CD8-positive, alpha-beta memory T cell (primary cell): ENCODE measurements around the gene NARS2. TPM values are rescaled to one million over a fixed set of nuclear protein-coding genes. Genes with fewer than 3 reads are reported as not detected.

Experiments used
- CTCF ChIA-PET: fragments of 350-600 bp; sonication (Branson Sonifier 250); formaldehyde crosslinking; loops from one replicate; lab custom pipeline; 2021; ENCODE audit warnings: antibody characterized with exemption; lab: Charles Lee
- POLR2A ChIA-PET: fragments of 350-600 bp; sonication (Branson Sonifier 250); formaldehyde crosslinking; loops from one replicate; lab custom pipeline; 2021; ENCODE audit warnings: antibody characterized with exemption; lab: Charles Lee
- DNase-seq, 5 donors: peaks; one replicate each; pipeline versions ENCODE4 v3.0.0 to v3.0.0-alpha.2; 2020 to 2022; ENCODE audit warnings: mixed read lengths in 1 of 5
- H3K27ac ChIP-seq: one replicate; pipeline ENCODE4 v1.7.0; 2013; ENCODE audit warnings: low read depth, mild to moderate bottlenecking, low read length, moderate library complexity
- H3K27me3 ChIP-seq: 2 replicates; pipeline ENCODE4 v1.7.0; 2013; ENCODE audit warnings: low read length, mild to moderate bottlenecking; ENCODE audit not compliant: insufficient read depth, poor library complexity, severe bottlenecking
- H3K36me3 ChIP-seq: 2 replicates; pipeline ENCODE4 v1.7.0; 2013; ENCODE audit warnings: mild to moderate bottlenecking, low read length, moderate library complexity; ENCODE audit not compliant: insufficient read depth
- H3K4me1 ChIP-seq: 2 replicates; pipeline ENCODE4 v1.7.0; 2013; ENCODE audit warnings: mild to moderate bottlenecking, low read length, moderate library complexity; ENCODE audit not compliant: insufficient read depth
- H3K4me3 ChIP-seq: 2 replicates; pipeline ENCODE4 v1.7.0; 2013; ENCODE audit warnings: mild to moderate bottlenecking, low read length
- H3K9me3 ChIP-seq: 2 replicates; pipeline ENCODE4 v1.7.0; 2013; ENCODE audit warnings: mild to moderate bottlenecking, low read length
- H3K27ac Mint-ChIP-seq, 8 donors: one replicate each; pipeline ENCODE4 v1.8.0; 2020 to 2021; ENCODE audit warnings: mixed read lengths in 8 of 8, mild to moderate bottlenecking in 6 of 8, inconsistent platforms in 3 of 8, moderate library complexity in 3 of 8
- H3K27me3 Mint-ChIP-seq, 2 donors: one replicate each; pipeline ENCODE4 v1.8.0; 2020 to 2021; ENCODE audit warnings: mixed read lengths in 2 of 2, mild to moderate bottlenecking in 1 of 2, moderate library complexity in 1 of 2
- H3K36me3 Mint-ChIP-seq, 3 donors: one replicate each; pipeline ENCODE4 v1.8.0; 2020 to 2021; ENCODE audit warnings: mixed read lengths in 3 of 3, inconsistent platforms in 1 of 3, mild to moderate bottlenecking in 1 of 3
- H3K4me1 Mint-ChIP-seq, 3 donors: one replicate each; pipeline ENCODE4 v1.8.0; 2020 to 2021; ENCODE audit warnings: mixed read lengths in 3 of 3, inconsistent platforms in 1 of 3, mild to moderate bottlenecking in 1 of 3
- H3K4me3 Mint-ChIP-seq, 7 donors: one replicate each; pipeline ENCODE4 v1.8.0; 2020 to 2021; ENCODE audit warnings: mixed read lengths in 7 of 7, mild to moderate bottlenecking in 6 of 7, moderate library complexity in 4 of 7, inconsistent platforms in 2 of 7
- H3K9me3 Mint-ChIP-seq, 5 donors: one replicate each; pipeline ENCODE4 v1.8.0; 2020 to 2022; ENCODE audit warnings: mixed read lengths in 5 of 5, mild to moderate bottlenecking in 3 of 5, moderate library complexity in 2 of 5, inconsistent platforms in 1 of 5
- polyA plus RNA-seq: library from polyadenylated mRNA; unstranded; fragments of 300-500 nt; fragmentation: Illumina TruSeq; gene quantifications from one replicate; pipeline ENCODE4 v1.2.3, GENCODE V29; 2021
- total RNA-seq, 2 experiments: library from RNA; stranded (reverse); gene quantifications; one replicate each; pipeline ENCODE4 v1.2.3, GENCODE V29; 2021

The NARS2 gene
- total and polyA plus RNA-seq, 3 experiments from 2014 or later, result 14.5 to 24.5 (median 23.9) TPM

GRCh38 chr11:78594814-78595213 lies 20.1 kb upstream of the NARS2 start:
- no peak overlapping the region for H3K27ac ChIP-seq
- no peaks in the 10 kb centered on the region for H3K36me3 Mint-ChIP-seq
- peaks cover 12 to 19% of the 10 kb centered on the region in 2 donors for H3K27me3 Mint-ChIP-seq
- no peaks in the 10 kb centered on the region for H3K9me3 ChIP-seq
- POLR2A ChIA-PET, result no interaction called here
- no peak for DNase-seq
- CTCF ChIA-PET, result no interaction called here
- H3K36me3 ChIP-seq, result no peaks in the 10 kb centered on the region
- H3K27ac Mint-ChIP-seq, result no peak overlapping the region
- no peaks in the 10 kb centered on the region for H3K4me1 ChIP-seq
- no peak overlapping the region for H3K4me3 ChIP-seq
- H3K27me3 ChIP-seq, result no peaks in the 10 kb centered on the region
- H3K4me3 Mint-ChIP-seq, result no peak overlapping the region
- H3K9me3 Mint-ChIP-seq, result peaks cover 0 to 3% (median 0%) of the 10 kb centered on the region in 5 donors
- no peaks in the 10 kb centered on the region for H3K4me1 Mint-ChIP-seq

DNA sequence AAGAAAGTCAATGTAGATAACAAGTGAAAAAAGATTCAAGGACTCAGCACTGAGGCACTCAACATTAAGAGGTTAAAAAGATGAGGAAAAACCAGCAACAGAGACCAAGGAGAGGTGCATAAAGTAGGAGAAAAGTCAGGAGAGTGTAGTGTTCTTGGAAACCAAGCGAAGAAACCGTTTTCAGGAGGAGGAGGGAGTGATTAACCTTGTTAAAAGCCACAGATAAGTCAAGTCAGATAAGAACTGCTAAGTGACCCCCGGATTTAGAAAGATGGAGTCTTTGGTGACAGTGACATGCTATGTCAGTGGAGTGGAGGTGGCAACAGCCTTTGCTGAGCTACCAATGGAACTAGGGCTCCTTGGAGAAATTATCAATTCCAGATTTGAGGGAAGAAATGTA lies 13.9 kb upstream of the NARS2 start:
- CTCF ChIA-PET, result interaction anchor here (1.1 kb wide), 1 partner anchor 57 kb away, joined by 3 read pairs; no protein-coding TSS in a partner anchor
- no peak for DNase-seq
- POLR2A ChIA-PET, result no interaction called here
- H3K36me3 ChIP-seq, result no peaks in the 10 kb centered on the region
- no peak overlapping the region for H3K27ac Mint-ChIP-seq
- H3K27ac ChIP-seq, result no peak overlapping the region
- peaks cover 14 to 25% of the 10 kb centered on the region in 2 donors for H3K27me3 Mint-ChIP-seq
- peaks cover 0 to 13% (median 0%) of the 10 kb centered on the region in 3 donors for H3K36me3 Mint-ChIP-seq
- no peaks in the 10 kb centered on the region for H3K4me1 Mint-ChIP-seq
- H3K9me3 ChIP-seq, result no peaks in the 10 kb centered on the region
- H3K9me3 Mint-ChIP-seq, result peaks cover 12 to 17% (median 15%) of the 10 kb centered on the region in 5 donors
- H3K4me1 ChIP-seq, result no peaks in the 10 kb centered on the region
- H3K4me3 Mint-ChIP-seq, result no peak overlapping the region
- no peaks in the 10 kb centered on the region for H3K27me3 ChIP-seq
- H3K4me3 ChIP-seq, result no peak overlapping the region

- CTCF ChIA-PET, result interaction anchor here (1.1 to 2.5 kb wide), 2 partner anchors 13 to 58 kb away, joined by 3 to 7 read pairs; partner anchors contain the start of gene NARS2
These were observed 12.8 kb upstream of the NARS2 start for GRCh38 chr11:78587446-78587845.

DNA sequence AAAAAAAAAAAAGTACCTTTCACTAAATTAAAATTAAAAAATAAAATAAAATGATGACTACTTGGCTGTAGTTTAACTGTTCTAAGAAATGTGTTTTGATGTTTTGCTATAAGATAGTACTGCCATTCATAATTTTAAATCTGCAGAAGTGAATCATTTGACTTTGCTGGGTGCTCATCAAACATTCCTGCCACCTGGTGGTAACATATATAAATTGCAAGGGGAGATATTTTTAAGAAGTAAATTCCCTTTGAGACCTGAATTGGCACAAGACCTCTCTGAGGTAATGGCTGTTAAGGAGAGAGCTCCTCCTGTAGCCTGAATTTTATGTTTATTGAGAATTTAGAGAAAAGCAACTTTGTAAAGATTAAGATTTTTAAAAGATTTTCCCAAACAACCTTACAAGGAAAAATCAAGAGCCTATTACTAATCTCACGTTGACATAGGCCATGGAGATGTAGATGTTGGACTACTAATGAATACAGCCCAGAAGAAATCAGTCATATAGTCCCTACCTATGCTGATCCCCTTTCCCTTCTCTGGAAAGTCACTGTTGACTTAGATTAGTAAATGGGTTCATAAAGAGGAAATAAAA lies 11.9 kb upstream of the NARS2 start:
- Mint-ChIP-seq H3K36me3 (peaks cover 0 to 18% (median 0%) of the 10 kb centered on the region in 3 donors), H3K27me3 (peaks cover 14 to 31% of the 10 kb centered on the region in 2 donors), H3K27ac (no peak overlapping the region), H3K4me1 (no peaks in the 10 kb centered on the region), H3K9me3 (peaks cover 18 to 29% (median 21%) of the 10 kb centered on the region in 5 donors), H3K4me3 (no peak overlapping the region)
- Histone ChIP-seq H3K4me1 (no peaks in the 10 kb centered on the region), H3K4me3 (no peak overlapping the region), H3K9me3 (no peaks in the 10 kb centered on the region), H3K27ac (no peak overlapping the region), H3K27me3 (no peaks in the 10 kb centered on the region), H3K36me3 (no peaks in the 10 kb centered on the region)
- ChIA-PET POLR2A (no interaction called here), CTCF (interaction anchor here (1.0 to 2.5 kb wide), 2 partner anchors 12 to 22 kb away, joined by 3 to 7 read pairs; partner anchors contain the start of gene NARS2)
- peak in 1 of 5 donors; percentile 28 for DNase-seq

More at GRCh38 chr11:78587446-78587845, 12.8 kb upstream of the NARS2 start:
- Mint-ChIP-seq H3K36me3 (peaks cover 0 to 14% (median 0%) of the 10 kb centered on the region in 3 donors), H3K4me1 (no peaks in the 10 kb centered on the region), H3K4me3 (no peak overlapping the region), H3K27ac (no peak overlapping the region), H3K9me3 (peaks cover 18 to 25% (median 21%) of the 10 kb centered on the region in 5 donors), H3K27me3 (peaks cover 14 to 26% of the 10 kb centered on the region in 2 donors)
- POLR2A ChIA-PET, result no interaction called here
- Histone ChIP-seq H3K27ac (no peak overlapping the region), H3K36me3 (no peaks in the 10 kb centered on the region), H3K4me3 (no peak overlapping the region), H3K4me1 (no peaks in the 10 kb centered on the region), H3K27me3 (no peaks in the 10 kb centered on the region), H3K9me3 (no peaks in the 10 kb centered on the region)
- no peak for DNase-seq

DNA sequence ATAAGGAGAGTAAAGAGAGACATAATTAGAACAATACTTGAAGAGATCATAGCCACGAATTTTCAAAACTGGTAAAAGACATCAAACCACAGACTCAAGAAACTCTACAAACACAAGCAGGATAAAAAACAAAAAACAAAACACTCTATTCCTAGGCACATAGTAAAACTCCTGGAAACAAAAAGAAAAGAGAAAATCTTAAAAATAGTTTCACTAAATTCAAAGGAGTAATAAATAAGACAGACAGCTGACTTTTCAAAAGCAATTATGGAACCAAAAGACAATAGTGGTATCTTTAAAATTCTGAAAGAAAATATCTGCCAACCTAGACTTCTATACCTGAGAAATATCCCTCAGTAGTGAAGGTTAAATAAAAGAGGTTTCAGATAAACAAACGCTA lies 9.2 kb upstream of the NARS2 start:
- CTCF ChIA-PET, result no interaction called here
- peaks cover 18 to 30% (median 21%) of the 10 kb centered on the region in 5 donors for H3K9me3 Mint-ChIP-seq
- no peaks in the 10 kb centered on the region for H3K36me3 ChIP-seq
- no peak overlapping the region for H3K4me3 ChIP-seq
- H3K4me1 Mint-ChIP-seq, result no peaks in the 10 kb centered on the region
- H3K4me1 ChIP-seq, result no peaks in the 10 kb centered on the region
- H3K27ac ChIP-seq, result no peak overlapping the region
- H3K4me3 Mint-ChIP-seq, result no peak overlapping the region
- H3K27ac Mint-ChIP-seq, result no peak overlapping the region
- H3K36me3 Mint-ChIP-seq, result peaks cover 0 to 18% (median 0%) of the 10 kb centered on the region in 3 donors
- POLR2A ChIA-PET, result no interaction called here
- no peak for DNase-seq
- H3K9me3 ChIP-seq, result no peaks in the 10 kb centered on the region
- H3K27me3 ChIP-seq, result no peaks in the 10 kb centered on the region
- H3K27me3 Mint-ChIP-seq, result peaks cover 15 to 37% of the 10 kb centered on the region in 2 donors

DNA sequence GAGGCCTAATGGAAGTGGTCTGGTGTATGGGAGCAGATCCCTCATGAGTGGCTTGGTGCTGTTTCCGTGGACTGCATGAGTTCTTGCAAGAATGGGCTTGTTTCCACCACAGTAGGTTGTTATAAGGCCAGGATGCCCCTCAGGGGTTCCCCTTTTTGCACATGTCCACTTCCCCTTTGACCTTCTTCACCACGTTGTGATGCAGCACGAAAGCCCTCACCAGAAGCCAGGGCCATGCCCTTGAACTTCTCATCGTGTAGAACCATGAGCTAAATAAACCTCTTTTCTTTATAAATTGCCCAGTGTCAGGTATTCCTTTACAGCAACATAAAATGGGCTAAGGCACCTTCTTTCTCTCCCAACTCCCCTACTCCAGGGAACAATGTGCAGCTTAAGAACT lies 2.8 kb upstream of the NARS2 start:
- peaks cover 0 to 13% (median 4%) of the 10 kb centered on the region in 3 donors for H3K36me3 Mint-ChIP-seq
- peaks cover 27 to 31% (median 30%) of the 10 kb centered on the region in 3 donors for H3K4me1 Mint-ChIP-seq

GRCh38 chr11:78576549-78577097 lies 2.0 kb upstream of the NARS2 start:
- CTCF ChIA-PET, result interaction anchor here (4.6 kb wide), 1 partner anchor 12 kb away, joined by 34 read pairs; no protein-coding TSS in a partner anchor
- H3K4me1 Mint-ChIP-seq, result peaks cover 32 to 38% (median 35%) of the 10 kb centered on the region in 3 donors
- H3K4me1 ChIP-seq, result peaks cover 26% of the 10 kb centered on the region
- H3K36me3 ChIP-seq, result no peaks in the 10 kb centered on the region
- peak overlapping the region in 1 of 8 donors; percentile 29 for H3K27ac Mint-ChIP-seq
- no peak for DNase-seq
- peak overlapping the region in 2 of 7 donors; percentile 31 to 50 for H3K4me3 Mint-ChIP-seq
- POLR2A ChIA-PET, result no interaction called here
- H3K9me3 Mint-ChIP-seq, result peaks cover 0 to 2% (median 0%) of the 10 kb centered on the region in 5 donors
- no peak overlapping the region for H3K27ac ChIP-seq
- H3K36me3 Mint-ChIP-seq, result peaks cover 0 to 16% (median 1%) of the 10 kb centered on the region in 3 donors
- no peaks in the 10 kb centered on the region for H3K9me3 ChIP-seq
- H3K4me3 ChIP-seq, result no peak overlapping the region
- H3K27me3 Mint-ChIP-seq, result peaks cover 9 to 10% of the 10 kb centered on the region in 2 donors
- no peaks in the 10 kb centered on the region for H3K27me3 ChIP-seq

More for the DNA sequence above, 2.8 kb upstream of the NARS2 start:
- Mint-ChIP-seq H3K4me3 (peak overlapping the region in 1 of 7 donors; percentile 20), H3K9me3 (peaks cover 0 to 6% (median 0%) of the 10 kb centered on the region in 5 donors), H3K27ac (no peak overlapping the region), H3K27me3 (peaks cover 9 to 14% of the 10 kb centered on the region in 2 donors)
- Histone ChIP-seq H3K9me3 (no peaks in the 10 kb centered on the region), H3K4me3 (no peak overlapping the region), H3K36me3 (no peaks in the 10 kb centered on the region), H3K4me1 (peaks cover 23% of the 10 kb centered on the region), H3K27ac (no peak overlapping the region), H3K27me3 (no peaks in the 10 kb centered on the region)
- POLR2A ChIA-PET, result interaction anchor here (0.5 kb wide), 1 partner anchor 211 kb away, joined by 3 read pairs; no protein-coding TSS in a partner anchor
- DNase-seq, result no peak
- CTCF ChIA-PET, result no interaction called here

- Mint-ChIP-seq H3K27ac (peak overlapping the region; percentile 85 to 100 (median 99)), H3K36me3 (peaks cover 0 to 28% (median 6%) of the 10 kb centered on the region in 3 donors), H3K4me3 (peak overlapping the region; percentile 91 to 99 (median 98)), H3K9me3 (no peaks in the 10 kb centered on the region), H3K27me3 (peaks cover 3 to 9% of the 10 kb centered on the region in 2 donors), H3K4me1 (peaks cover 32 to 50% (median 41%) of the 10 kb centered on the region in 3 donors)
- peak overlapping the region; percentile 86 for H3K27ac ChIP-seq
- POLR2A ChIA-PET, result no interaction called here
- H3K4me1 ChIP-seq, result peaks cover 26% of the 10 kb centered on the region
- H3K36me3 ChIP-seq, result peaks cover 5% of the 10 kb centered on the region
- H3K4me3 ChIP-seq, result peak overlapping the region; percentile 82
- no peaks in the 10 kb centered on the region for H3K27me3 ChIP-seq
- no peak for DNase-seq
- H3K9me3 ChIP-seq, result no peaks in the 10 kb centered on the region
- CTCF ChIA-PET, result interaction anchor here (4.6 kb wide), 1 partner anchor 11 kb away, joined by 34 read pairs; no protein-coding TSS in a partner anchor
These were observed 814 bp upstream of the NARS2 start for GRCh38 chr11:78575478-78575877.
